Adipose tissue (tissue), 3 donors: ENCODE results near the gene C1S. TPM values are rescaled to one million over a fixed set of nuclear protein-coding genes. Genes with fewer than 3 reads are reported as not detected.
"Not testable (repeated sequence)": the region's sequence is repeated elsewhere in the genome, so short reads cannot be mapped to it uniquely, and the experiment has no call there.

Source experiments
- H3K27ac ChIP-seq: one replicate; pipeline ENCODE4 v1.5.1; 2013; ENCODE audit warnings: low read depth, low read length
- WGBS, 3 donors: extraction: QIAGEN DNeasy Blood & Tissue Kit; methylation state at CpG; one replicate each; pipeline ENCODE4 v1.1.7; 2013; 5-methylcytosine and 5-hydroxymethylcytosine counted together
- polyA plus RNA-seq, 3 donors: library from polyadenylated mRNA; stranded (reverse); fragments of 200-250 nt; gene quantifications; one replicate each; pipeline ENCODE4 v1.2.3, GENCODE V29; 2013
- donor health status: healthy with polysubstance abuse.
- donor health status: Bipolar disorder and iron deficiency.
- donor health status: healthy.

C1S gene
- polyA plus RNA-seq, 3 donors: 64.1 to 490 (median 315) TPM

DNA sequence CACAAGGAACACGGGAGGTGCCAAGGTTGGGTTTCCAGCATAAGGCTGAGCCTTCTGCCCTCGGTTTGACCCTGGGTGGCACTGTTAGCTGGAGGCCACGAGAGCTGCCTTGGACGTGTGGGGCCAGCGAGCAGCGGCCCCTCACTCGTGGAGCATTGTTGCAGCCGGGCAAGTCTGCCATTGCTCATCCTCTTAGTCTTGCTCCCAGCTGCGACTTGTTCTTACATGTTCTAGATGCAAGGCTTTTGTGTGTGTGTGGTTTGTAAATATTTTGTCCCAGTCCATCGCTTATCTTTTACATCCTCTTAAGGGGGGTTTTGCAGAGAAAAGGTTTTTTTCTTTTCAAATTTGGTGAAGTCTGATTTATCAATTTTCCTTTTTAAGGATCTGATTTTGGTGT lies 21.1 kb upstream of the C1S start:
- WGBS, 3 donors: 77 to 81% (median 77%) methylated on average over 10 of the region's 10 CpGs
- no peak overlapping the region for H3K27ac ChIP-seq

DNA sequence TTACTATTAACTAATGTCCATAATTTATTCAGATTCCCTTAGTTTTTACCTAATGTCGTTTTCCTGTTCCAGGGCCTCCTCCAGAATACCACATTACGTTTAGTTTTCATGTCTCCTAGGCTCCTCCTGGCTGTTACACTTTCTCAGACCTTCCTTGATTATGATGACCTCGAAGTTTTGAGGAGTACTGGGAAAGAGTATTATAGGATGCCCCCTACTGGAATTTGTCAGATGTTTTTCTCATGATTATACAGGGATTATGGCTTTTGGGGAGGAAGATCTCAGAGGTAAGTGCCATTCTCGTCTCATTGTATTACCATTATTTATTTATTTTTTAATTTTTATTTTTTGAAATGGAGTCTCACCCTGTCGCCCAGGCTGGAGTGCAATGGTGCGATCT lies 17.7 kb upstream of the C1S start:
- WGBS, 3 donors: 35 to 41% (median 39%) methylated on average over 6 of the region's 6 CpGs
- H3K27ac ChIP-seq: no peak overlapping the region

DNA sequence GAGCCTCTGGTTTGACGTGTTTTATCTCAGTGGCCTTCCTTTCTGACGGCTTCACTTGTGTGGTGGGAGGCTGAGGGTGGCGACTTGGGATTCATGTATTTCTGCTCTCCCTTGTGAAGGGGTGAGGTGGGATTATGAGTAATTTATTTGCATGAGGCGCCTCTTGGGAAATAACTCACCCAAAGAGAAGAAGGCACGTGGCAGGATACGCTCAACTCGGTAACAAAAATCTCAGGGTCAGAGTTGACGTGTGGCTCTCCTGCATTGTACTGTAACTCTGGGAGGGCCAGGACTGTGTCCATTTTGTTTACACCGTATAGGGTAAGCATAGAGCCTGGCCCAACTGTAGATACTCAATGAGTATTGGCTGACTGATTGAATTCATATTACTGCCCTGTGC lies 14.6 kb upstream of the C1S start:
- no peak overlapping the region for H3K27ac ChIP-seq
- WGBS, 3 donors: 87 to 94% (median 90%) methylated on average over 9 of the region's 9 CpGs

DNA sequence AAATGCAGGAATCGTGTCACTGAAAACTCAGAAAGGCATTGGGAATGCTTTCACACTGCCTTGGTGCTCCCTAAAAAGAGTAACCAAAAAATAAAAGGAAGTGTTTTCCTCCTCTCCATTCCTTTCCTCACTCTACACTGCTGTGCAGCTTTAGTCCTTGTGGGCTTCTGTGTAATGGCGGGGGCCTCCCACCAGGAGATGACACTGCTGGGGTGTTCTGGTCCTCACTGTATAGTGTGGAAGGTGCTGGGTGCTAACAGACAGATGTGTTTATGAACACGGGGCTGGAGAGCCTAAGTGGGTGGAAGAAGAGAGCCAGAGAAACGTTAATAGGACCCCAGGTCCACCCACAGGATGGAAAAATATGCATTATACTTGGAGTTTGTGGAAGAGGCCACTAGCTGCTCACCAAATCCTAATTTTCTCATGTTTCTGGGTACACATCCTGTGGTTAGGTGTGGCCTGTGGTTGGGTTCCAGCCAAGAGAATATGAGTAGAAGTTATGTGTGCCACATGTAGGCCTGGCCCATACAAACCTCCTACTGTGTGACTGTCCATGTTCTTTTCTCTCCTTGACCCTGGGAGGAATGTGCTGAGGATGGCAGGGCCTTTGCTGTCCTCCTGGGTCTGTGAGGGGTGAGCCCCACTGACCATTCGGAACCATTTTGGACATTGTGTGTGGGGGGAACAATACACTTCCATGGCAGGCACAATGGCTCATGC lies 14.0 kb upstream of the C1S start:
- H3K27ac ChIP-seq: no peak overlapping the region
- 76 to 83% (median 81%) methylated on average over 5 of the region's 5 CpGs for WGBS, 3 donors

DNA sequence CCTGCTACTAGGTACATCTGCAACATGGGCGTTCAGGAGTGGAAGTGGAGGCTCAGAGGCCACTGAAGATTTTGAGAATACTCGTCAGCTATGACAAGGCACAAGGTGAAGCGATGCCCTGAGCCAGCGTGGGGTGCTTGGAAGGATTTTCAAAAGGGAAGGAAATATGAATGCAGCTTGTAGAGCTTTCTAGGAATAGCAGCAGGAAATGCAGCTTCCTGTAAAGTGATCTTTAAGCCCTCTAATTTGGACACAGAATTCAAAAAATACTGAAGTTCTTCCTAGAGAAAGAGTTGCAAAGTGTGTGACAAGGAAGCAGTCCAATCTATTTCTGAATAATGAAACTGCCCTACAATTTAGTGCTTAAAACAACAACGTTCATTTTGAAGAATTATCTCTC lies 13.2 kb upstream of the C1S start:
- 27 to 51% (median 48%) methylated on average over 5 of the region's 5 CpGs for WGBS, 3 donors
- no peak overlapping the region for H3K27ac ChIP-seq

DNA sequence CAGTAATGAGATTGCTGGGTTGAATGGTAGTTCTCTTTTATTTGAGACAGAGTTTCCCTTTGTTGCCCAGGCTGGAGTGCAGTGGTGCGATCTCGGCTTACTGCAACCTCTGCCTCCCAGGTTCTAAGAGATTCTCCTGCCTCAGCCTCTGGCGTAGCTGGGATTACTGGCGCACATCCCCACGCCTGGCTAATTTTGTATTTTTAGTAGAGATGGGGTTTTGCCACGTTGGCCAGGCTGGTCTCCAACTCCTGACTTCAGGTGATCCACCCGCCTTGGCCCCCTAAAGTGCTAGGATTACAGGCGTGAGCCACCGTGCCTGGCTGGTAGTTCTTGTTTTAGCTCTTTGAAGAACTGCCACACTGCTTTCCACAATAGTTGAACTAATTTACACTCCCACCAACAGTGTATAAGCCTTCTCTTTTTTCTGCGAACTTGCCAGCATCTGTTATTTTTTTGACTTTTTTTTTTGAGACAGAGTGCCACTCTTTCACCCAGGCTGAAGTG lies 11.0 kb upstream of the C1S start:
- not testable (repeated sequence) for H3K27ac ChIP-seq
- 90 to 93% (median 91%) methylated on average over 10 of the region's 10 CpGs for WGBS, 3 donors

DNA sequence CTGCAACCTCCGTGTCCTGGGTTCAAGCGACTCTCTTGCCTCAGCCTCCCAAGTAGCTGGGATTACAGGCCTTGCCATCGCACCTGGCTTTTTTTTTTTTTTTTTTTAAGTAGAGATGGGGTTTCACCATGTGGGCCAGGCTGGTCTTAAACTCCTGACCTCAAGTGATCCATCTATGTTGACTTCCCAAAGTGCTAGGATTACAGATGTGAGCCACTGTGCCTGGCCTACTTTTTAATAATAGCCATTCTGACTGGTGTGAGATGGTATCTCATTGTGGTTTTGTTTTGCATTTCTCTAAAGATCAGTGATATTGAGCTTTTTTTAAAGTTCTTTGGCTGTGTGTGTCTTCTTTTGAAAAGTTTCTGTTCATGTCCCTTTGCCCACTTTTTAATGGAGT lies 10.5 kb upstream of the C1S start:
- not testable (repeated sequence) for H3K27ac ChIP-seq
- WGBS, 3 donors: 87 to 96% (median 88%) methylated on average over 3 of the region's 3 CpGs

DNA sequence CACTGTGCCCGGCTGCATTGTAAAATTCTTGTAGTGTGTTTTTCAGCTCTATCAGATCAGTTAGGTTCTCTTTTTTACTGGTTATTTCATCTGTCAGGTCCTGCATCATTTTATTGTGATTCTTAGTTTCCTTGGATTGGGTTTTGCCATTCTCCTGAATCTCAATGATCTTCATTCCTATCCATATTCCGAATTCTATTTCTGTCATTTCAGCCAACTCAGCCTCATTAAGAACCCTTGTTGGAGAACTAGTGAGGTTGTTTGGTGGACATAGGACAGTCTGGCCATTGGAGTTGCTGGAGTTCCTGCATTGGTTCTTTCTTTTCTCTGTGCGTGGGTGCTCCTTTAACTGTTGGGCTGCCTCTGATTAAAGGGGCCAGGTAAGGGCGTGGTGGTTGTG lies 5.6 kb upstream of the C1S start:
- WGBS, 3 donors: 85 to 93% (median 92%) methylated on average over 4 of the region's 4 CpGs
- no peak overlapping the region for H3K27ac ChIP-seq

DNA sequence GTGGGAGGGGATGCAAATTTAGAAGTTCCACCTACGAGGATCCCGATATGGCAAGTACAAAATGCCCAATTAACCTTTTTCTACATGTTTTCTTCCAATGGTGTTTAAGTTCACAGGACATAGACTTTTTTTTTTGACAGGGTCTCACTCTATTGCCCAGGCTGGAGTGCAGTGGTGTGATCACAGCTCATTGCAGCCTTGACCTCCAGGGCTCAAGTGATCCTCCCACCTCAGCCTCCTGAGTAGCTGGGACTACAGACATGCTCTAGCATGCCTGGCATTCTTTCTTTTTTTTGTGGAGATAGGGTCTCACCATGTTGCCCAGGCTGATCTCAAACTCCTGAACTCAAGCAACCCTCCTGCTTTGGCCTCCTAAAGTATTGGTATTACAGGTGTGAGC lies 4.8 kb upstream of the C1S start:
- WGBS, 3 donors: 94 to 100% (median 96%) methylated on average over 2 of the region's 2 CpGs
- H3K27ac ChIP-seq: not testable (repeated sequence)

DNA sequence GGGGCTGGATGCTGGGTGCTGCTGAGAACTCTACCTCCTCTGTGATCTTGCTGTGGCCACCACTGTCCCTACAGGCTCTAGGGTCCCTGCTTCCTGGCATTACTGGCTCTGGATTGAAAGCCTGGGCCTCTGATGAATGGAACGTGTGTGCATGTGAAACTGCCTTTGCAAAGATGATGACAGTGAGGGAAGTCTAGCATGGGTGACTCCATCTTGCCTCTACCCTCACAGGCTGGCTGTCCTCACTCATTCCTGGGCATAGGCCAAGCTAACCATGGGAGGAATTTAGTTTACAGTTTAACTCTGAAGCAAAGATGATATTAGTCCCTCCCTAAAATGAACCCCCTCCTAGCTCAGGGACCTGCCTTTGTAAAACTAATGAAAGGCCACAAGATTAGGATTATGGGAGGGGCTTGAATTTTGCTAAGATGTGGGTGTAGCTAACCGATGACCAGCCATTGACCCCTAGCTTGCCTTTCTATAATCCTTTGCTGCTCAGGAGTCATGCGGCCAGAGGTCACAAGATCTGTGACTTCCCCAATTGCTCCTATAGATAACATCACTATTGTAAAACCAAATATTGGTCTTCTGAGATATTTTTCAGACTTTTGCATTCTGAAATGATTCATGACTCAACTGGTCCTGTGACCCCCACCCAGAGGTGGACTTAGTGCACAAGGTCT lies 2.2 kb upstream of the C1S start:
- WGBS, 3 donors: 76 to 81% (median 78%) methylated on average over 3 of the region's 3 CpGs
- no peak overlapping the region for H3K27ac ChIP-seq

DNA sequence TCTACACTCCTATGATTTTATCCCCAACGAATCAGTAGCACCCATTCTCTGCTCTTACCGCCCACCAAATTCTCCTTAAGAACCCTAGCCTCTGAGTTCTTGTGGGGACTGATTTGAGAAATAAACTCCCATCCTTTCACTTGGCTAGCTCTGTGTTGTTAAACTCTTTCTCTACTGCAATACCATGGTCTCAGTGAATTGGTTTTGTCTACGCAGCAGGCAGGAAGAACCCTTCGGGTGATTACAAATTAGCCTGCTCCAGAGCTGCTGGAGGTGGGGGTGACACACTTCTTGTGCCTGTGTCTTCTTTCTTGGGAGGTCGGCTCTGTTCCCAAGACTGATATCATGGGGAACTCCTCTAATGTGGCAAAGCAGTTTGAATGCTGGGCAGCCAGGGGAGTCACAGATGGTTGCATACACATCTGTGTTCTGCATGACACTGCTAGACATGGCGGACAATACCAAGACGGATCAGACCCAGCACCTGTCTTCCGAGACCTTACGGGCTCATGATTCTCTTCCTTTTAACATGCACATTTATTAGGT lies 1.6 kb upstream of the C1S start:
- no peak overlapping the region for H3K27ac ChIP-seq
- WGBS, 3 donors: 91 to 95% (median 95%) methylated on average over 9 of the region's 9 CpGs

DNA sequence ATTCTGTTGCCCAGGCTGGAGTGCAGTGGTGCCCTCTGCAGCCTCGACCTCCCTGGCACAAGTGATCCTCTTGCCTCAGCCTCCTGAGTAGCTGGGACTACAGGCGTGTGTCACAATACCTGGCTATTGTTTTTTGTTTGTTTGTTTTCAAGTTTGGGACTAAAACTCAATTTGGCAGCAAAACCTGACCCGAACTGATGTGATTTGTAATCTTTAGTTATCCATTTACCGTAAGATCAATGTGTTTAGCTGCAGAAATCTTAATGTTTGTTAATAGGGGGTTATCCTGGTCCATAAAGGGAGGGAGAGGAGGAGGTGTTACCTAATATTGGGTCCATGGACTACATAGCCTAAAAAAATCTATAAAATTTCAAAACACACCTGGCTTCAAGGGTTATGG lies 738 bp upstream of the C1S start:
- H3K27ac ChIP-seq: no peak overlapping the region
- WGBS, 3 donors: 56 to 93% (median 88%) methylated on average over 4 of the region's 4 CpGs

DNA sequence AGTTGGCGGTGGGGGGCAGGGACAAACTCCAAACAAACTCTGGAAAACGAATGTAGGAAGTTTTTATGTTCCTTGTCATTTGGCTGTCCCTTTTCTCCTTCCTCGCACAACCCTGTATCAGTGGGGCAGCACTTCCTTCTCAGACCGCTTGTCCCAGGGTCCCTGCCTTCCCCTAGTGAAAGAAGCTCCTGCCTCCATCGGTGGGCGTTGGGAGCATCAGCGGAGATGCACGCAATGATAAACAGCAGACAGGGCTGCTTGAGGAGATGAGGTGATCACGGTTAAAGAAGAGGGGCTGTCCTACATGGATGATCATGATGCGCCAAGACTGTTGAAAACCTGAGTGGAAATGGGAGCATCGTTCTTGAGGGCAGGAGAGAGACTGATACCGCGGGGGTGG lies 620 bp downstream of the C1S start:
- WGBS, 3 donors: 52 to 68% (median 57%) methylated on average over 13 of the region's 13 CpGs

DNA sequence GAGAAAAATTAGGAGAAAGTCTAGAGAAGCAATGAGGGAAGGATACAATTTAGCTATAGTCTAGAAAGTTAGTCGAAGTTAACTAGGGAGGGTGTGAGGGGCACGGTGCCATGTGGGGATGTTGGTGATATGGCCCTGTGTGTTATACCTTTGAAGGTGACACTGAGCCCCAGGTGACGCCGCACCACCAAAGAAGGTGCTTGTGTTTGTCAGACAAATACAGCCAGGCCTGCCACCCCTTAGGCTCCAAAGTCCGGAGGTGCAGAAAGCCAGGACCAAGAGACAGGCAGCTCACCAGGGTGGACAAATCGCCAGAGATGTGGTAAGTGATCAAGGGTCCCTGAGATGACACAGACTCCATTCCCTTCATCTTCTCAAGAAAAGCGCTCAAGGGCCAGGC lies 1.1 kb downstream of the C1S start:
- WGBS, 3 donors: 81 to 91% (median 85%) methylated on average over 7 of the region's 7 CpGs
- no peak overlapping the region for H3K27ac ChIP-seq

More for the DNA sequence above, 620 bp downstream of the C1S start:
- H3K27ac ChIP-seq: peak overlapping the region; percentile 61

DNA sequence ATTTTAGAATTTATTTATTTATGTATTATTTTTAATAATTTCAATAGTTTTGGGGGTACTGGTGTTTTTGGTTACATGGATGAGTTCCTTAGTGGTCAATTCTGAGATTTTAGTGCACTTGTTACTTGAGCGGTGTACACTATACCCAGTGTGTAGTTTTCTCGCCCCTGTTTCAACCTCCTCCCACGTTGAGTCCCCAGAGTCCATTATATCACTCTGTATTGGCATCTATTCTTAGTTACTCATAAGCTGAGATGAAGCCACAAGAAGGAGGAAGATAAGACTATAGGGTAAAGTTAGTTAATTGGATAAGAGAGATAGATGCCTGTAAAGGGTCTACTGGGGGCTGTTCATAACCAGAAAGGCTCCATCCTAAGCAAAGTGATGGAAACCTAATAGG lies 4.0 kb downstream of the C1S start:
- WGBS, 3 donors: 63 to 71% (median 69%) methylated on average over 3 of the region's 3 CpGs
- no peak overlapping the region for H3K27ac ChIP-seq

DNA sequence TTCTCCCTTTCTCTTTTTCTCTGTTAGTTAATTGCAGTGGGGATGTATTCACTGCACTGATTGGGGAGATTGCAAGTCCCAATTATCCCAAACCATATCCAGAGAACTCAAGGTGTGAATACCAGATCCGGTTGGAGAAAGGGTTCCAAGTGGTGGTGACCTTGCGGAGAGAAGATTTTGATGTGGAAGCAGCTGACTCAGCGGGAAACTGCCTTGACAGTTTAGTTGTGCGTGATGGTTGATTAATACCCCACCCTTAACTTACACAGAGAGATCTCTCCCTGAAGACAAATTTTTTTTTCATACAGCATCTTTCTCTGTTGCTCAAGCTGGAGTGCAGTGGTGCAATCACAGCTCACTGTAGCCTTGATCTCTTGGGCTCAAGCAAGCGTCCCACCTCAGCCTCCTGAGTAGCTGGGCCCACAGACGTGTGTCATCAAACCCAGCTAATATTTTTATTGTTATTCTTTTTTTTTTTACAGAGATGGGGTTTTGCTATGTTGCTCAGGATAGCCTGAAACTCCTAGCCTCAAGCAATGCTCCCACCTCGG lies 4.6 kb downstream of the C1S start:
- H3K27ac ChIP-seq: no peak overlapping the region
- WGBS, 3 donors: 83 to 89% (median 84%) methylated on average over 7 of the region's 7 CpGs

DNA sequence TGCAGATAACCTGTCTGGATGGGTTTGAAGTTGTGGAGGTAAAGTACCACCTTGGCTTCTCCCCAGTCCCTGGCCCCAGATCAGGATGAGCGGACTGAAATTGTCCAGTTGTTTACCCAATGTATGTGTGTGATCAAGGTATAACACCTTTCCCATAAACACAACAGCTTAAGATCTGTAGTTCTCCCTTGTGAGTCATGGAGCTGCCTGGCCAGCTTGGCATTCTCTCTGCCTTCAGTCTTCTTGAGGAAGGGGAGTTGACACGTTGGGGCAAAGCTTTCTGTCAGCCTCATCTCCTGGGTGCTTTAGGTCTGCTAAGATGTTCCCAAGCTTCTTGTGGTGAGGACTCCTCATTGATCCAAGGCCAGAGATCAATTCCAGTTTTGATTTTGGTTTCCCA lies 6.1 kb downstream of the C1S start:
- no peak overlapping the region for H3K27ac ChIP-seq
- 82 to 93% (median 92%) methylated on average over 2 of the region's 2 CpGs for WGBS, 3 donors

DNA sequence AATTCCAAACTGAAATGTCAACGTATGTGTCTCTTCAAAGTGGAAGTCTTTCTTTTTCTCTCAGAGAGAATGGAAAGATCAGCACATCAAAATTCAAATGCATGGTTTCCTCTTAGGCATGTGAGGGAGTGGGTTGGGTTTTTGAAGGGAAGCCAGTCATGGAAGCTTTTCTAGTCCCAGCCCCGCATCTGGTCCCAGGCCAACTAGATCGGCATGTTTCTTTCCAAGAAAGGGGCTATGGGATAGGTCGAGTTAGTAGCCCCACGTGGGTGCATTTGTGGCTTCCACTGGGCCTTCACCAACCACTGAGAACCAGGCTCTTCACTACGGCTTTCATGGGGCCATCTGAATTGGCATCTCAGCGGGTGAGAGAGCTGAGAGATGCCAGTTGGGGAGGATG lies 6.6 kb downstream of the C1S start:
- WGBS, 3 donors: 75 to 78% (median 77%) methylated on average over 7 of the region's 7 CpGs
- H3K27ac ChIP-seq: no peak overlapping the region

DNA sequence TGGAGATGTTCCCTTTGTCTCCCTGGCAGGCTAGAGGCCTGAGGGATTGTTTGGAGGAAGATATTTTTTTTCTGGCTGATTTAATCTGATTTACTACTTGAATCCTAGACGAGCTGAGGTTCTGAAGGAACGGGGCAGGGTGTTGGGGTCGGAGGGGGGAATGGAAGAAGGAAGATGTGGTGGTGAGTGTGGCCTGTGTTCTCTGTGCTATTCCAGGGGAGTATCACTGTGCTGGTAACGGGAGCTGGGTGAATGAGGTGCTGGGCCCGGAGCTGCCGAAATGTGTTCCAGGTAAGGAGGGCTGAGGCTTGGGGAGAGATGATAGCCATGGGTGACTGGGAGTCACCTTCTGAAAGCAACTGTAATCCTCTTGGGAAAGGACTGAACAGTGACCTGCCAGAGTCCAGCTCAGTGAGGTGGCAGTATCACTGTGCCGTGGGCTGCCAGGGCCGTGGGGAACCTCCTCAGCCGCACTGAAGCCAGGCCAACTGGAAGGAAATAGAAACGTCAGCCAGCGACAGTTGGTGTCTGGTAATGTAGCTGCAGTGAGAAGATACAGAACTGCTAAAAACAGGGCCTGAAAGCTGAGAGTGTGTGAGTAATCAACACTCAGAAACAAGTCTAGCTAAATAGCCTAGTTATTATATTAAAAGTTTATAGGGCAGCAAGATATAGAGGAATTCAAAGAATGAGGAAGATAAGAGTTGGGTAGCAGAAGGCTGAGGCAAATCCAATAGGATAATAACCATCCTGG lies 7.9 kb downstream of the C1S start:
- 55 to 67% (median 56%) methylated on average over 11 of the region's 11 CpGs for WGBS, 3 donors

More for the DNA sequence above, 7.9 kb downstream of the C1S start:
- no peak overlapping the region for H3K27ac ChIP-seq
